ENCODE measurements around the gene BBS10.

BBS10 gene

GRCh38 chr12:76346236-76346635 is 2.0 kb downstream of the BBS10 start:
- TF ChIP-seq CTCF (IDR thresholded peaks at IDR 0.05; ENCODE audit: extremely low read depth, missing control alignments) = no peak
- DNase-seq (ENCODE audit: low spot score) = no peak

- TF ChIP-seq CTCF (IDR thresholded peaks at IDR 0.05; ENCODE audit: extremely low read depth, missing control alignments) = no peak
- no peak for DNase-seq (ENCODE audit: low spot score)
These were observed 2.6 kb downstream of the BBS10 start for GRCh38 chr12:76345569-76345968.

- DNase-seq (ENCODE audit: low spot score) = no peak
- no peak for TF ChIP-seq CTCF (IDR thresholded peaks at IDR 0.05; ENCODE audit: extremely low read depth, missing control alignments)
These were observed 6.7 kb downstream of the BBS10 start for GRCh38 chr12:76341436-76342030.

- DNase-seq (ENCODE audit: low spot score) = no peak
- no peak for TF ChIP-seq CTCF (IDR thresholded peaks at IDR 0.05; ENCODE audit: extremely low read depth, missing control alignments)
These were observed 7.4 kb downstream of the BBS10 start for GRCh38 chr12:76340680-76341435.

- no peak for TF ChIP-seq CTCF (IDR thresholded peaks at IDR 0.05; ENCODE audit: extremely low read depth, missing control alignments)
- DNase-seq (ENCODE audit: low spot score) = no peak
These were observed 10.6 kb downstream of the BBS10 start for GRCh38 chr12:76337583-76337982.

GRCh38 chr12:76332606-76333005 is 15.6 kb downstream of the BBS10 start:
- TF ChIP-seq CTCF (IDR thresholded peaks at IDR 0.05; ENCODE audit: extremely low read depth, missing control alignments) = no peak

GRCh38 chr12:76329606-76330005 is 18.6 kb downstream of the BBS10 start:
- DNase-seq (ENCODE audit: low spot score) = no peak
- no peak for TF ChIP-seq CTCF (IDR thresholded peaks at IDR 0.05; ENCODE audit: extremely low read depth, missing control alignments)

More at GRCh38 chr12:76332606-76333005, 15.6 kb downstream of the BBS10 start:
- no peak for DNase-seq (ENCODE audit: low spot score)

All from GM20000 (cell line).